ENCODE measurements around the gene GCC2. TPM values are rescaled to one million over a fixed set of nuclear protein-coding genes. Genes with fewer than 3 reads are reported as not detected.
A peak's percentile ranks its signal among the peaks of the same experiment; 100 is the strongest.

The GCC2 gene
- total and polyA plus RNA-seq, 2 of the 13 experiments (the other 11 are each of a cell fraction or from before 2014, with no cell fraction given) = 17.6 to 22.5 TPM

DNA sequence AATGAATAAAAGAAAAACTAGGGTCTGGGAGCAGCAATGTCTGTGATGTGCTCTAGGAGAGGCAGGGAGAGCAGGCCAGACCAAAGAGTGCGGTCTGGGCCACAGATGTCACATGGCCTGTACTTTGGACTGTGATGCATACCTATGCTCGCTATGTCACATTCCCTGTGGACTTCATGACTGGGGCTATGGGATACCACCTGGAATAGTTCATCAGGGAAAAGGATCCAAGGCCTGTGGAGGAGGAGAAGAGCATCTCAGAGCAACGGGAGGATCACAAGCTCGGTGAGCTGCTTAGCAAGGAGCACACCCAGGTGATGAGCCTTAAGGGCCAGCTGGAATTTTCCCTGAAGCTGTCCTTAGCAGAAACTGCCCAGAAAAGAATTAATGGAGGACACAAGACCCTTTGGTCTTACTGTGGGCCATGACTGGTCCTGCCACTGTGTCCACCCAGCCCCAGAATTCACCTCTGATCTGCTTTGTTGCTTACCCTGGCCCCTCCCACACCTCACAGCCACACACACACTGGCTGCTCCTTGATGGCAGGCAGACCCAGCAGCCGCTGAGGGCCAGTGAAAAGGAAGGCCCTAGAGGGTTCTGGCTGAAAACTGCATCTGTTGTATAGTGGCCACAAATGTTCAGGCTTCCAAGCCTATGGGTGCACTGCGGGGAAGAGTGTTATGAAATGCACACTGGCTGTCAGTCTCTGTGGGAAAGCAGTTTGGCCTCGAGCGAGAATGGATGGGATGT, 25.3 kb upstream of the GCC2 start (continued):
- TF ChIP-seq, protein P1, sequence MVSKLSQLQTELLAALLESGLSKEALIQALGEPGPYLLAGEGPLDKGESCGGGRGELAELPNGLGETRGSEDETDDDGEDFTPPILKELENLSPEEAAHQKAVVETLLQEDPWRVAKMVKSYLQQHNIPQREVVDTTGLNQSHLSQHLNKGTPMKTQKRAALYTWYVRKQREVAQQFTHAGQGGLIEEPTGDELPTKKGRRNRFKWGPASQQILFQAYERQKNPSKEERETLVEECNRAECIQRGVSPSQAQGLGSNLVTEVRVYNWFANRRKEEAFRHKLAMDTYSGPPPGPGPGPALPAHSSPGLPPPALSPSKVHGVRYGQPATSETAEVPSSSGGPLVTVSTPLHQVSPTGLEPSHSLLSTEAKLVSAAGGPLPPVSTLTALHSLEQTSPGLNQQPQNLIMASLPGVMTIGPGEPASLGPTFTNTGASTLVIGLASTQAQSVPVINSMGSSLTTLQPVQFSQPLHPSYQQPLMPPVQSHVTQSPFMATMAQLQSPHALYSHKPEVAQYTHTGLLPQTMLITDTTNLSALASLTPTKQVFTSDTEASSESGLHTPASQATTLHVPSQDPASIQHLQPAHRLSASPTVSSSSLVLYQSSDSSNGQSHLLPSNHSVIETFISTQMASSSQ (IDR thresholded peaks at IDR 0.05; ENCODE audit: low read depth) = no peak
- TF ChIP-seq, protein P1 (CRISPR knock-in tag; IDR thresholded peaks at IDR 0.05; ENCODE audit: borderline replicate concordance) = peak; percentile 26; the same call in 1 of the 2 replicates
- TF ChIP-seq SP4 (CRISPR knock-in tag; IDR thresholded peaks at IDR 0.05) (peak; percentile 51; the same call in 1 of the 2 replicates), U2AF2 (IDR thresholded peaks at IDR 0.05; ENCODE audit: low read depth, low read length) (no peak), ATM (IDR thresholded peaks at IDR 0.05; ENCODE audit: borderline replicate concordance) (no peak), ZNF282 (IDR thresholded peaks at IDR 0.05; ENCODE audit: partially characterized antibody) (no peak), KLF15 (CRISPR knock-in tag; IDR thresholded peaks at IDR 0.05; ENCODE audit: borderline replicate concordance) (no peak), ZZZ3 (CRISPR knock-in tag; IDR thresholded peaks at IDR 0.05; ENCODE audit: borderline replicate concordance) (peak; percentile 60; the same call in 1 of the 2 replicates), YEATS4 (CRISPR knock-in tag; IDR thresholded peaks at IDR 0.05; ENCODE audit: borderline replicate concordance) (peak; percentile 58), RNF2 (conservative IDR thresholded peaks at IDR 0.05; ENCODE audit: low read depth) (no peak), GATAD2A (CRISPR knock-in tag; IDR thresholded peaks at IDR 0.05) (peak; percentile 76), CEBPB (IDR thresholded peaks at IDR 0.05; ENCODE audit: borderline replicate concordance, low read depth, low read length) (peak; percentile 39; the same call in 1 of the 2 replicates), KLF13 (CRISPR knock-in tag; IDR thresholded peaks at IDR 0.05) (no peak)
- TF ChIP-seq, protein P2, sequence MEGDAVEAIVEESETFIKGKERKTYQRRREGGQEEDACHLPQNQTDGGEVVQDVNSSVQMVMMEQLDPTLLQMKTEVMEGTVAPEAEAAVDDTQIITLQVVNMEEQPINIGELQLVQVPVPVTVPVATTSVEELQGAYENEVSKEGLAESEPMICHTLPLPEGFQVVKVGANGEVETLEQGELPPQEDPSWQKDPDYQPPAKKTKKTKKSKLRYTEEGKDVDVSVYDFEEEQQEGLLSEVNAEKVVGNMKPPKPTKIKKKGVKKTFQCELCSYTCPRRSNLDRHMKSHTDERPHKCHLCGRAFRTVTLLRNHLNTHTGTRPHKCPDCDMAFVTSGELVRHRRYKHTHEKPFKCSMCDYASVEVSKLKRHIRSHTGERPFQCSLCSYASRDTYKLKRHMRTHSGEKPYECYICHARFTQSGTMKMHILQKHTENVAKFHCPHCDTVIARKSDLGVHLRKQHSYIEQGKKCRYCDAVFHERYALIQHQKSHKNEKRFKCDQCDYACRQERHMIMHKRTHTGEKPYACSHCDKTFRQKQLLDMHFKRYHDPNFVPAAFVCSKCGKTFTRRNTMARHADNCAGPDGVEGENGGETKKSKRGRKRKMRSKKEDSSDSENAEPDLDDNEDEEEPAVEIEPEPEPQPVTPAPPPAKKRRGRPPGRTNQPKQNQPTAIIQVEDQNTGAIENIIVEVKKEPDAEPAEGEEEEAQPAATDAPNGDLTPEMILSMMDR (CRISPR knock-in tag; IDR thresholded peaks at IDR 0.05) = 0 out of 2 replicates have a peak, but pooled peaks have one; percentile 7
- TF ChIP-seq, protein P3, sequence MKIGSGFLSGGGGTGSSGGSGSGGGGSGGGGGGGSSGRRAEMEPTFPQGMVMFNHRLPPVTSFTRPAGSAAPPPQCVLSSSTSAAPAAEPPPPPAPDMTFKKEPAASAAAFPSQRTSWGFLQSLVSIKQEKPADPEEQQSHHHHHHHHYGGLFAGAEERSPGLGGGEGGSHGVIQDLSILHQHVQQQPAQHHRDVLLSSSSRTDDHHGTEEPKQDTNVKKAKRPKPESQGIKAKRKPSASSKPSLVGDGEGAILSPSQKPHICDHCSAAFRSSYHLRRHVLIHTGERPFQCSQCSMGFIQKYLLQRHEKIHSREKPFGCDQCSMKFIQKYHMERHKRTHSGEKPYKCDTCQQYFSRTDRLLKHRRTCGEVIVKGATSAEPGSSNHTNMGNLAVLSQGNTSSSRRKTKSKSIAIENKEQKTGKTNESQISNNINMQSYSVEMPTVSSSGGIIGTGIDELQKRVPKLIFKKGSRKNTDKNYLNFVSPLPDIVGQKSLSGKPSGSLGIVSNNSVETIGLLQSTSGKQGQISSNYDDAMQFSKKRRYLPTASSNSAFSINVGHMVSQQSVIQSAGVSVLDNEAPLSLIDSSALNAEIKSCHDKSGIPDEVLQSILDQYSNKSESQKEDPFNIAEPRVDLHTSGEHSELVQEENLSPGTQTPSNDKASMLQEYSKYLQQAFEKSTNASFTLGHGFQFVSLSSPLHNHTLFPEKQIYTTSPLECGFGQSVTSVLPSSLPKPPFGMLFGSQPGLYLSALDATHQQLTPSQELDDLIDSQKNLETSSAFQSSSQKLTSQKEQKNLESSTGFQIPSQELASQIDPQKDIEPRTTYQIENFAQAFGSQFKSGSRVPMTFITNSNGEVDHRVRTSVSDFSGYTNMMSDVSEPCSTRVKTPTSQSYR (CRISPR knock-in tag; IDR thresholded peaks at IDR 0.05; ENCODE audit: borderline replicate concordance) = peak; percentile 46; the same call in 1 of the 2 replicates
- TF ChIP-seq, protein P4, sequence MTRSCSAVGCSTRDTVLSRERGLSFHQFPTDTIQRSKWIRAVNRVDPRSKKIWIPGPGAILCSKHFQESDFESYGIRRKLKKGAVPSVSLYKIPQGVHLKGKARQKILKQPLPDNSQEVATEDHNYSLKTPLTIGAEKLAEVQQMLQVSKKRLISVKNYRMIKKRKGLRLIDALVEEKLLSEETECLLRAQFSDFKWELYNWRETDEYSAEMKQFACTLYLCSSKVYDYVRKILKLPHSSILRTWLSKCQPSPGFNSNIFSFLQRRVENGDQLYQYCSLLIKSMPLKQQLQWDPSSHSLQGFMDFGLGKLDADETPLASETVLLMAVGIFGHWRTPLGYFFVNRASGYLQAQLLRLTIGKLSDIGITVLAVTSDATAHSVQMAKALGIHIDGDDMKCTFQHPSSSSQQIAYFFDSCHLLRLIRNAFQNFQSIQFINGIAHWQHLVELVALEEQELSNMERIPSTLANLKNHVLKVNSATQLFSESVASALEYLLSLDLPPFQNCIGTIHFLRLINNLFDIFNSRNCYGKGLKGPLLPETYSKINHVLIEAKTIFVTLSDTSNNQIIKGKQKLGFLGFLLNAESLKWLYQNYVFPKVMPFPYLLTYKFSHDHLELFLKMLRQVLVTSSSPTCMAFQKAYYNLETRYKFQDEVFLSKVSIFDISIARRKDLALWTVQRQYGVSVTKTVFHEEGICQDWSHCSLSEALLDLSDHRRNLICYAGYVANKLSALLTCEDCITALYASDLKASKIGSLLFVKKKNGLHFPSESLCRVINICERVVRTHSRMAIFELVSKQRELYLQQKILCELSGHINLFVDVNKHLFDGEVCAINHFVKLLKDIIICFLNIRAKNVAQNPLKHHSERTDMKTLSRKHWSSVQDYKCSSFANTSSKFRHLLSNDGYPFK (CRISPR knock-in tag; IDR thresholded peaks at IDR 0.05; ENCODE audit: borderline replicate concordance) = peak; percentile 64; the same call in 1 of the 2 replicates
